MCF 10A (cell line): Measurements from ENCODE around the gene ADSL. TPM values are rescaled to one million over a fixed set of nuclear protein-coding genes. Genes with fewer than 3 reads are reported as not detected.

Experiments
- BruUV-seq: library from RNA; stranded (reverse); fragments of 400-500 nt; replicated peaks from 2 replicates; lab custom pipeline; 2021; lab: Mats Ljungman, UMichigan
- CTCF ChIA-PET: fragments of 300-600 bp; sonication (Branson Sonifier 250); formaldehyde crosslinking; extraction: SDS; loops from one replicate; lab custom pipeline; 2021; ENCODE audit warnings: antibody characterized with exemption, inconsistent platforms; lab: Yijun Ruan, JAX
- POLR2A ChIA-PET: fragments of 300-600, 350-650 bp; sonication (Branson Sonifier 250); formaldehyde crosslinking; extraction: SDS; loops from one replicate; lab custom pipeline; 2020; ENCODE audit warnings: antibody characterized with exemption, inconsistent platforms; lab: Yijun Ruan, JAX
- DNase-seq: peaks from one replicate; pipeline ENCODE4 v3.0.0-alpha.2; 2018; ENCODE audit not compliant: unreplicated experiment
- H3K27ac Mint-ChIP-seq: one replicate; pipeline ENCODE4 v1.8.0; 2022; ENCODE audit warnings: mild to moderate bottlenecking, low read depth, mixed read lengths; ENCODE audit not compliant: unreplicated experiment
- H3K27me3 Mint-ChIP-seq: one replicate; pipeline ENCODE4 v1.8.0; 2022; ENCODE audit warnings: mixed read lengths; ENCODE audit not compliant: insufficient read depth, unreplicated experiment
- H3K36me3 Mint-ChIP-seq: one replicate; pipeline ENCODE4 v1.8.0; 2022; ENCODE audit warnings: mild to moderate bottlenecking, moderate library complexity, mixed read lengths; ENCODE audit not compliant: insufficient read depth, unreplicated experiment
- H3K4me1 Mint-ChIP-seq: one replicate; pipeline ENCODE4 v1.8.0; 2022; ENCODE audit warnings: mixed read lengths; ENCODE audit not compliant: insufficient read depth, unreplicated experiment
- H3K4me3 Mint-ChIP-seq: one replicate; pipeline ENCODE4 v1.8.0; 2022; ENCODE audit warnings: mild to moderate bottlenecking, moderate library complexity, mixed read lengths; ENCODE audit not compliant: unreplicated experiment
- H3K9me3 Mint-ChIP-seq: one replicate; pipeline ENCODE4 v1.8.0; 2022; ENCODE audit warnings: mixed read lengths; ENCODE audit not compliant: unreplicated experiment
- CTCF ChIP-seq: fragments of 200-600 bp; IDR thresholded peaks from one replicate; pipeline ENCODE4 v1.8.0; 2022; ENCODE audit warnings: antibody characterized with exemption, mild to moderate bottlenecking; ENCODE audit not compliant: unreplicated experiment
- intact Hi-C: fragments of 100-400 bp; cut with micrococcal nuclease; formaldehyde crosslinking; loops from 2 replicates; pipeline ENCODE4 v1.14.1; 2022
- total RNA-seq: library from RNA; stranded (reverse); gene quantifications from 2 replicates; pipeline ENCODE4 v1.2.3, GENCODE V29; 2022

Gene ADSL
- total RNA-seq, 1 experiment from 2014 or later: 129 TPM

- H3K27ac Mint-ChIP-seq: no peak overlapping the region
Measured at GRCh38 chr22:40430991-40431390, 84.7 kb downstream of the ADSL start.

GRCh38 chr22:40432157-40432556, 85.9 kb downstream of the ADSL start:
- CTCF ChIA-PET: no interaction called here
- BruUV-seq: no TSS peak
- peaks cover 15% of the 10 kb centered on the region for H3K4me1 Mint-ChIP-seq

More at GRCh38 chr22:40430991-40431390, 84.7 kb downstream of the ADSL start:
- TF ChIP-seq CTCF: no peak
- no peaks in the 10 kb centered on the region for H3K9me3 Mint-ChIP-seq
- intact Hi-C loops: loop anchor here (10.0 kb wide), 1 partner anchor 324 kb away; no protein-coding TSS in a partner anchor
- CTCF ChIA-PET: interaction anchor here (0.7 kb wide), 1 partner anchor 58 kb away, joined by 4 read pairs; no protein-coding TSS in a partner anchor
- no peak overlapping the region for H3K4me3 Mint-ChIP-seq
- POLR2A ChIA-PET: interaction anchor here (0.8 kb wide), 1 partner anchor 214 kb away, joined by 4 read pairs; no protein-coding TSS in a partner anchor
- peaks cover 5% of the 10 kb centered on the region for H3K4me1 Mint-ChIP-seq
- H3K27me3 Mint-ChIP-seq: no peaks in the 10 kb centered on the region
- peaks cover 68% of the 10 kb centered on the region for H3K36me3 Mint-ChIP-seq
- DNase-seq: no peak
- no TSS peak for BruUV-seq

GRCh38 chr22:40432625-40433024, 86.3 kb downstream of the ADSL start:
- POLR2A ChIA-PET: interaction anchor here (0.7 to 5.8 kb wide), 5 partner anchors 13 to 219 kb away, joined by 3 to 30 read pairs (median 4); no protein-coding TSS in a partner anchor
- CTCF ChIA-PET: interaction anchor here (0.6 to 12.1 kb wide), 4 partner anchors 54 to 216 kb away, joined by 3 to 220 read pairs (median 6); no protein-coding TSS in a partner anchor
- no peaks in the 10 kb centered on the region for H3K27me3 Mint-ChIP-seq

More at GRCh38 chr22:40432157-40432556, 85.9 kb downstream of the ADSL start:
- Mint-ChIP-seq H3K27me3 (no peaks in the 10 kb centered on the region), H3K27ac (peak overlapping the region; percentile 42), H3K36me3 (peaks cover 56% of the 10 kb centered on the region), H3K4me3 (no peak overlapping the region), H3K9me3 (no peaks in the 10 kb centered on the region)
- POLR2A ChIA-PET: interaction anchor here (0.7 to 5.8 kb wide), 5 partner anchors 13 to 219 kb away, joined by 3 to 30 read pairs (median 3); no protein-coding TSS in a partner anchor
- intact Hi-C loops: loop anchor here (10.0 kb wide), 1 partner anchor 323 kb away; no protein-coding TSS in a partner anchor
- no peak for DNase-seq
- TF ChIP-seq CTCF: no peak

More at GRCh38 chr22:40432625-40433024, 86.3 kb downstream of the ADSL start:
- Mint-ChIP-seq H3K4me3 (no peak overlapping the region), H3K9me3 (no peaks in the 10 kb centered on the region), H3K36me3 (peaks cover 53% of the 10 kb centered on the region), H3K4me1 (peaks cover 18% of the 10 kb centered on the region), H3K27ac (peak overlapping the region; percentile 42)
- no peak for TF ChIP-seq CTCF
- BruUV-seq: no TSS peak
- DNase-seq: no peak
- intact Hi-C loops: loop anchor here (10.0 kb wide), 1 partner anchor 322 kb away; no protein-coding TSS in a partner anchor
